ENCODE results near the gene SMAD6. TPM values are rescaled to one million over a fixed set of nuclear protein-coding genes. Genes with fewer than 3 reads are reported as not detected.

SMAD6 gene
- total RNA-seq, 4 donors from 2014 or later = 1.7 to 6.3 (median 3.8) TPM

GRCh38 chr15:66739287-66739686 is 37.3 kb downstream of the SMAD6 start:
- Histone ChIP-seq H3K36me3 (no peaks in the 10 kb centered on the region), H3K9me3 (no peaks in the 10 kb centered on the region), H3K27me3 (no peaks in the 10 kb centered on the region), H3K27ac (no peak overlapping the region), H3K4me3 (no peak overlapping the region), H3K4me1 (peaks cover 0 to 22% (median 17%) of the 10 kb centered on the region in 3 donors)
- 89 to 93% methylated on average over 2 to 3 of the region's 6 CpGs for WGBS, 2 donors
- no peak for TF ChIP-seq CTCF (IDR thresholded peaks at IDR 0.05)
- TF ChIP-seq POLR2A (IDR thresholded peaks at IDR 0.05) = no peak
- no peak for DNase-seq
- intact Hi-C loops (cut with DNase I) = no loop called here

- Histone ChIP-seq H3K4me3 (no peak overlapping the region), H3K36me3 (no peaks in the 10 kb centered on the region), H3K9me3 (no peaks in the 10 kb centered on the region), H3K27me3 (no peaks in the 10 kb centered on the region), H3K4me1 (peaks cover 0 to 24% (median 15%) of the 10 kb centered on the region in 3 donors), H3K27ac (peak overlapping the region in 2 of 4 donors; percentile 6 to 36)
- TF ChIP-seq CTCF (IDR thresholded peaks at IDR 0.05) (no peak), POLR2A (IDR thresholded peaks at IDR 0.05) (no peak)
- 73 to 79% methylated on average over 8 of the region's 8 CpGs for WGBS, 2 donors
- intact Hi-C loops (cut with DNase I) = no loop called here
- DNase-seq = no peak
Measured at GRCh38 chr15:66740802-66741201, 38.8 kb downstream of the SMAD6 start.

- TF ChIP-seq CTCF (IDR thresholded peaks at IDR 0.05) (no peak), POLR2A (IDR thresholded peaks at IDR 0.05) (no peak)
- no peaks in the 10 kb centered on the region for H3K27me3 ChIP-seq
- no peaks in the 10 kb centered on the region for H3K36me3 ChIP-seq
- H3K4me1 ChIP-seq = peaks cover 0 to 28% (median 17%) of the 10 kb centered on the region in 3 donors
- H3K9me3 ChIP-seq = no peaks in the 10 kb centered on the region
- WGBS, 2 donors = 92 to 100% methylated on average over 1 to 5 of the region's 5 CpGs
- no peak overlapping the region for H3K27ac ChIP-seq
- no peak overlapping the region for H3K4me3 ChIP-seq
- no peak for DNase-seq
- intact Hi-C loops (cut with DNase I) = no loop called here
Measured at GRCh38 chr15:66741646-66742045, 39.6 kb downstream of the SMAD6 start.

GRCh38 chr15:66742286-66742685 is 40.2 kb downstream of the SMAD6 start:
- H3K27ac ChIP-seq = no peak overlapping the region
- no peak for TF ChIP-seq POLR2A (IDR thresholded peaks at IDR 0.05)
- no peak for TF ChIP-seq CTCF (IDR thresholded peaks at IDR 0.05)
- H3K9me3 ChIP-seq = no peaks in the 10 kb centered on the region
- WGBS, 2 donors = 97 to 100% methylated on average over 2 to 4 of the region's 6 CpGs
- H3K36me3 ChIP-seq = no peaks in the 10 kb centered on the region
- no peak for DNase-seq
- H3K4me3 ChIP-seq = no peak overlapping the region
- peaks cover 0 to 31% (median 17%) of the 10 kb centered on the region in 3 donors for H3K4me1 ChIP-seq
- H3K27me3 ChIP-seq = no peaks in the 10 kb centered on the region
- intact Hi-C loops (cut with DNase I) = no loop called here

GRCh38 chr15:66743204-66743603 is 41.2 kb downstream of the SMAD6 start:
- H3K4me1 ChIP-seq = peaks cover 0 to 40% (median 20%) of the 10 kb centered on the region in 3 donors

More at GRCh38 chr15:66743204-66743603, 41.2 kb downstream of the SMAD6 start:
- Histone ChIP-seq H3K4me3 (no peak overlapping the region), H3K27ac (no peak overlapping the region), H3K9me3 (no peaks in the 10 kb centered on the region), H3K27me3 (no peaks in the 10 kb centered on the region), H3K36me3 (no peaks in the 10 kb centered on the region)
- TF ChIP-seq CTCF (IDR thresholded peaks at IDR 0.05) (no peak), POLR2A (IDR thresholded peaks at IDR 0.05) (no peak)
- intact Hi-C loops (cut with DNase I) = no loop called here
- DNase-seq = no peak
- 74 to 89% methylated on average over 4 to 5 of the region's 5 CpGs for WGBS, 2 donors
